GM12878 (cell line): Measurements from ENCODE around the gene SPATA24.

Source experiments
- BHLHE40 ChIP-seq, 2 experiments: fragments of 450-650 bp in 1 of 2; IDR thresholded peaks; 2 replicates each; pipeline ENCODE4 v1.6.1; 2011 to 2017; ENCODE audit warnings: low read depth in 2 of 2, borderline replicate concordance in 1 of 2, improper control_type of control experiment in 1 of 2, low read length in 1 of 2, mild to moderate bottlenecking in 1 of 2
- CTCF ChIP-seq, 3 experiments: IDR thresholded peaks in 2 of 3; conservative IDR thresholded peaks in 1 of 3; 2 replicates each; pipeline ENCODE4 v1.5.1; 2011; ENCODE audit warnings: low read depth in 3 of 3, low read length in 3 of 3, mild to moderate bottlenecking in 3 of 3, control low read depth in 2 of 3, moderate library complexity in 2 of 3, inconsistent platforms in 1 of 3, mixed read lengths in 1 of 3; ENCODE audit not compliant: control insufficient read depth in 2 of 3, insufficient read depth in 1 of 3; ENCODE audit errors: extremely low read depth in 1 of 3
- KAT2A ChIP-seq: conservative IDR thresholded peaks from 2 replicates; pipeline ENCODE4 v1.6.1; 2011; ENCODE audit warnings: low read depth, low read length; ENCODE audit not compliant: control insufficient read depth
- NFYB ChIP-seq: IDR thresholded peaks from 2 replicates; pipeline ENCODE4 v1.6.1; 2011; ENCODE audit warnings: low read depth, mild to moderate bottlenecking, low read length, improper control_type of control experiment, moderate library complexity; ENCODE audit not compliant: insufficient read depth
- NRF1 ChIP-seq: conservative IDR thresholded peaks from 2 replicates; pipeline ENCODE4 v1.6.1; 2011; ENCODE audit warnings: mild to moderate bottlenecking, low read depth, low read length, improper control_type of control experiment
- PBX3 ChIP-seq: IDR thresholded peaks from 2 replicates; pipeline ENCODE4 v1.6.1; 2011; ENCODE audit warnings: mild to moderate bottlenecking, low read depth, low read length, moderate library complexity; ENCODE audit not compliant: insufficient replicate concordance
- POLR2A ChIP-seq: IDR thresholded peaks from 2 replicates; pipeline ENCODE4 v1.6.1; 2011; ENCODE audit warnings: low read depth, mild to moderate bottlenecking, low read length
- RB1 ChIP-seq: fragments of 450-650 bp; formaldehyde crosslinking; IDR thresholded peaks from 2 replicates; pipeline ENCODE4 v1.6.1; 2017; ENCODE audit warnings: mild to moderate bottlenecking, borderline replicate concordance
- RELA ChIP-seq: fragments of 450-650 bp; IDR thresholded peaks from 2 replicates; pipeline ENCODE4 v1.8.0; 2014; ENCODE audit warnings: borderline replicate concordance; ENCODE audit not compliant: partially characterized antibody
- SMARCA5 ChIP-seq: fragments of 450-650 bp; IDR thresholded peaks from 2 replicates; pipeline ENCODE4 v1.6.1; 2017; ENCODE audit warnings: mild to moderate bottlenecking
- ZNF207 ChIP-seq: fragments of 450-650 bp; IDR thresholded peaks from 2 replicates; pipeline ENCODE4 v1.6.1; 2014; ENCODE audit warnings: antibody characterized with exemption, mild to moderate bottlenecking, borderline replicate concordance
- TF ChIP-seq, protein P1 (sequence below): fragments of 450-650 bp; IDR thresholded peaks from 2 replicates; pipeline ENCODE4 v1.6.1; 2017; ENCODE audit warnings: antibody characterized with exemption, mild to moderate bottlenecking, moderate library complexity

GRCh38 chr5:139378941-139379361 lies 24.9 kb downstream of the SPATA24 start:
- TF ChIP-seq PBX3 = no peak
- TF ChIP-seq RB1 = no peak
- TF ChIP-seq SMARCA5 = no peak
- TF ChIP-seq CTCF (IDR thresholded peaks at IDR 0.05 in 2 of 3, conservative IDR thresholded peaks at IDR 0.05 in 1 of 3; ENCODE audit: control insufficient read depth in 2 of 3, extremely low read depth in 1 of 3, insufficient read depth in 1 of 3, low read depth in 3 of 3, low read length in 3 of 3) = no peak
- TF ChIP-seq NRF1 = no peak
- no peak for TF ChIP-seq ZNF207
- no peak for TF ChIP-seq KAT2A
- no peak for TF ChIP-seq BHLHE40 (IDR thresholded peaks at IDR 0.05; ENCODE audit: borderline replicate concordance in 1 of 2, low read depth in 2 of 2, low read length in 1 of 2)
- TF ChIP-seq NFYB = no peak
- TF ChIP-seq RELA = no peak
- peak; percentile 27; the same call in 1 of the 2 replicates for TF ChIP-seq POLR2A
- TF ChIP-seq, protein P1, sequence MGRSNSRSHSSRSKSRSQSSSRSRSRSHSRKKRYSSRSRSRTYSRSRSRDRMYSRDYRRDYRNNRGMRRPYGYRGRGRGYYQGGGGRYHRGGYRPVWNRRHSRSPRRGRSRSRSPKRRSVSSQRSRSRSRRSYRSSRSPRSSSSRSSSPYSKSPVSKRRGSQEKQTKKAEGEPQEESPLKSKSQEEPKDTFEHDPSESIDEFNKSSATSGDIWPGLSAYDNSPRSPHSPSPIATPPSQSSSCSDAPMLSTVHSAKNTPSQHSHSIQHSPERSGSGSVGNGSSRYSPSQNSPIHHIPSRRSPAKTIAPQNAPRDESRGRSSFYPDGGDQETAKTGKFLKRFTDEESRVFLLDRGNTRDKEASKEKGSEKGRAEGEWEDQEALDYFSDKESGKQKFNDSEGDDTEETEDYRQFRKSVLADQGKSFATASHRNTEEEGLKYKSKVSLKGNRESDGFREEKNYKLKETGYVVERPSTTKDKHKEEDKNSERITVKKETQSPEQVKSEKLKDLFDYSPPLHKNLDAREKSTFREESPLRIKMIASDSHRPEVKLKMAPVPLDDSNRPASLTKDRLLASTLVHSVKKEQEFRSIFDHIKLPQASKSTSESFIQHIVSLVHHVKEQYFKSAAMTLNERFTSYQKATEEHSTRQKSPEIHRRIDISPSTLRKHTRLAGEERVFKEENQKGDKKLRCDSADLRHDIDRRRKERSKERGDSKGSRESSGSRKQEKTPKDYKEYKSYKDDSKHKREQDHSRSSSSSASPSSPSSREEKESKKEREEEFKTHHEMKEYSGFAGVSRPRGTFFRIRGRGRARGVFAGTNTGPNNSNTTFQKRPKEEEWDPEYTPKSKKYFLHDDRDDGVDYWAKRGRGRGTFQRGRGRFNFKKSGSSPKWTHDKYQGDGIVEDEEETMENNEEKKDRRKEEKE = no peak
